Fibroblast of mammary gland (primary cell): ENCODE measurements around the gene TRIM17.

Experiments used
- DNase-seq: peaks from one replicate; pipeline ENCODE4 v3.0.0-alpha.2; 2010; ENCODE audit warnings: low read depth
- H3K4me3 ChIP-seq: 2 replicates; pipeline ENCODE4 v1.5.1; 2011; ENCODE audit warnings: low read depth, mild to moderate bottlenecking, low read length, moderate library complexity; ENCODE audit not compliant: control insufficient read depth
- CTCF ChIP-seq: conservative IDR thresholded peaks from 2 replicates; pipeline ENCODE4 v1.5.1; 2011; ENCODE audit warnings: low read depth, low read length, inconsistent platforms; ENCODE audit not compliant: control insufficient read depth, insufficient read depth

The TRIM17 gene

GRCh38 chr1:228426518-228427175 lies 10.0 kb upstream of the TRIM17 start:
- no peak for TF ChIP-seq CTCF
- no peak for DNase-seq
- no peak overlapping the region for H3K4me3 ChIP-seq

DNA sequence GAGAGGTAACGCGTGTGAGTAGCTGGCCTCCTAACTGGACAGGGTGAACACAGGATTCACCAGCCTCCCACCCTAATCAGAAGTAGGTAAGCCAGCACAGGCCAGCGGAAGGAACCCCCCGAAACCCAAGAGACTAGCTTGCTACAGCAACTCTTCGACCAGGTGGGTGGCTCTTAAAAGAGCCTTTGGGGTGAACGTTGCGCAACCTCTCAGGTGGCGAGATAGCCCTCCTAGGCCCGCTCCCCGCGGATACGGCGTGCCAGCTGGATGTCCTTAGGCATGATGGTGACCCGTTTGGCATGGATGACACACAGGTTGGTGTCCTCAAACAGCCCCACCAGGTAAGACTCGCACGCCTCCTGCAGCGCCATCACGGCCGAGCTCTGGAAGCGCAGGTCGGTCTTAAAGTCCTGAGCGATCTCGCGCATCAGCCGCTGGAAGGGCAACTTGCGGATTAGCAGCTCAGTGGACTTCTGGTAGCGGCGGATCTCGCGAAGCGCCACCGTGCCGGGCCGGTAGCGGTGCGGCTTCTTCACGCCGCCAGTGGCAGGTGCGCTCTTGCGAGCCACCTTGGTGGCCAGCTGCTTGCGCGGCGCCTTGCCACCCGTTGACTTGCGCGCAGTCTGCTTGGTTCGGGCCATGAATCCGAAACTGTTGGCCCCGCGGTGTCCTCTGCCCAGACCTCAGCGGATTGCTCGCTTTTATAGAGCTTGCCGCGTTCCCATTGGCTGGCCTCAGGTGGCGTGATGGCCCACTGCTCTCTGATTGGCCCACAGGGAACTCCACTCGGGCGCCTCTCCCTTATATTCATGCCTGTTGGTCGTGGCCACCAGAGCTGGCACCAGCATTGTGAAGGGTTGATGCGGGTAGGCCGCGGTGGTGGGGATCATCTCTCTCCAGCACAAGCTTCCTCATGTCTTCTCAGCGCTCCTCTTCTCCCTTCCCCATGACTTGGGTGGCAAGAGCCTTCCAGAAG lies 8.3 kb upstream of the TRIM17 start:
- no peak for TF ChIP-seq CTCF
- no peak for DNase-seq
- no peak overlapping the region for H3K4me3 ChIP-seq

GRCh38 chr1:228423404-228424053 lies 6.9 kb upstream of the TRIM17 start:
- DNase-seq = no peak
- TF ChIP-seq CTCF = no peak
- H3K4me3 ChIP-seq = no peak overlapping the region

DNA sequence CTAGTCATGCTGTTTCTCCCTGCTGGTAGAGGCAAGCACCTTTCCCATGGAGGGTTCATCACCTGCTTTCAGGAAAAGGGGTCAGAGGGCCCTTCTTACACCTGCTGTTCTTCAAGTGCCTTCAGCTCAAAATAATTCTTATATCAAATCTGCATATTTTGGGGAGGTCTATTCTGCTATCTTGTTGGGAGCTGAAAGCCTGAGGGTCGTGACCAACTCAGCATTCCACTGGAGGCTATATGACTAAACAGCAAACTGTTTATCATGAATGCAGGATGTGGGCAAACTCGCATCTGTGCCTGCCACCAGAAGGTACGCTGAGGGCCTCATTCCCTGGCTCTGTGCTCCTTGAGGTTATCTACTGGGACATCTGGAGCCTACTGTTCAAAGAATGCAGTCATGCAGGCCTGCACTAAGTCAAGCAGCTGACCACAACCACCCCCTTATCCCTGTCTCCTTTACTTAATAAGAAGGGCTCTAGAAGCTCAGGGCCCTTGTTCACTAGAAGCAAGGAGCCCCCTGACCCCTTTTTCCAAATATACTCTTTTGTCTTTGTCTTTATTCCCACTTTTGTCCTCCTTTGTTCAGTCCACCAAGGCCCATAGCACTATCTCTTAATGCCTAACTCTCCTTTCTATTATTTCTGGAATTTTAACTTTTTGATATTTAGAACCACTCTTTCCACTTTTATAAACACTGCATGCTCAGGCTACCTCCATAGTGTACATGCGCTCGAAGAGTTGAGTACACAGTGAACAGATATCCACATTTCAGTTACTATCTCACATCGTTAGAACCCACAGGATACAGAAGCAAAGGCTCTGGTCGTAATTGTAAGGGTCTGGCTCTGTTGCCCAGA lies 4.5 kb upstream of the TRIM17 start:
- no peak overlapping the region for H3K4me3 ChIP-seq
- TF ChIP-seq CTCF = no peak
- no peak for DNase-seq

DNA sequence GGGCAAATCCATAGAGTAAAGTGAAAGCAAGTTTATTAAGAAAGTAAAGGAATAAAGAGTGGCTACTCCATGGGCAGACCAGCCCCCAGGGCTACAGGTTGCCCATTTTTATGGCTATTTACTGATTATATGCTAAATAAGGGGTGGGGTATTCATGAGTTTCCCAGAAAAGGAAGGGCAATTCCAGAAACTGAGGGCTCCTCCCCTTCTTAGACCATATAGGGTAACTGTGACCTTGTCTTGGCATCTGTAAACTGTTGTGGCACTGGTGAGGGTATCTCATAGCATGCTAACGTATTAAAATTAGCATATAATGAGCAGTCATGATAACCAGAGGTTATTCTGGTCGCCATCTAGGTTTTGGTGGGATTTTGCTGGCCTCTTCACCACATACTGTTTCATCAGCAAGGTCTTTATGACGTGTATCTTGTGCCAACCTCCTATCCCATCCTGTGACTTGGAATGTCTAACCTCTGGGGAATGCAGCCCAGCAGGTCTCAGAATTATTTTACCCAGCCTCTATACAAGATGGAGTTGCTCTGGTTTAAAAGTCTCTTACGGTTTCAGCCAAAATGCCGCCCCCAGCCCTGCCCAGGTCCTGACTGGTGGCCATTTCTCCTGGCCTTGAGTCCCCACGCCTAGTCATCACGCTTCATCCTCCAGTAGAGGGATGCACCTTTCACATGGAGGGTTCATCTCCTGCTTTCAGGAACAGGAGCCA lies 982 bp upstream of the TRIM17 start:
- TF ChIP-seq CTCF = no peak
- no peak for DNase-seq
- H3K4me3 ChIP-seq = no peak overlapping the region
